ENCODE measurements around the gene PRM2. TPM values are rescaled to one million over a fixed set of nuclear protein-coding genes. Genes with fewer than 3 reads are reported as not detected.

Gene PRM2
- total RNA-seq, 6 experiments from 2014 or later, result not detected

GRCh38 chr16:11235703-11235991, 40.6 kb downstream of the PRM2 start:
- no peak for DNase-seq
- H3K4me3 Mint-ChIP-seq, result no peak overlapping the region
- no peak overlapping the region for H3K27ac Mint-ChIP-seq
- no peaks in the 10 kb centered on the region for H3K36me3 Mint-ChIP-seq (ENCODE audit: low read depth)
- TF ChIP-seq, protein P1, sequence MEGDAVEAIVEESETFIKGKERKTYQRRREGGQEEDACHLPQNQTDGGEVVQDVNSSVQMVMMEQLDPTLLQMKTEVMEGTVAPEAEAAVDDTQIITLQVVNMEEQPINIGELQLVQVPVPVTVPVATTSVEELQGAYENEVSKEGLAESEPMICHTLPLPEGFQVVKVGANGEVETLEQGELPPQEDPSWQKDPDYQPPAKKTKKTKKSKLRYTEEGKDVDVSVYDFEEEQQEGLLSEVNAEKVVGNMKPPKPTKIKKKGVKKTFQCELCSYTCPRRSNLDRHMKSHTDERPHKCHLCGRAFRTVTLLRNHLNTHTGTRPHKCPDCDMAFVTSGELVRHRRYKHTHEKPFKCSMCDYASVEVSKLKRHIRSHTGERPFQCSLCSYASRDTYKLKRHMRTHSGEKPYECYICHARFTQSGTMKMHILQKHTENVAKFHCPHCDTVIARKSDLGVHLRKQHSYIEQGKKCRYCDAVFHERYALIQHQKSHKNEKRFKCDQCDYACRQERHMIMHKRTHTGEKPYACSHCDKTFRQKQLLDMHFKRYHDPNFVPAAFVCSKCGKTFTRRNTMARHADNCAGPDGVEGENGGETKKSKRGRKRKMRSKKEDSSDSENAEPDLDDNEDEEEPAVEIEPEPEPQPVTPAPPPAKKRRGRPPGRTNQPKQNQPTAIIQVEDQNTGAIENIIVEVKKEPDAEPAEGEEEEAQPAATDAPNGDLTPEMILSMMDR (IDR thresholded peaks at IDR 0.05), result no peak; the same call in 1 of the 2 replicates
- peaks cover 29% of the 10 kb centered on the region for H3K4me1 Mint-ChIP-seq (ENCODE audit: low read depth)
- H3K27me3 Mint-ChIP-seq (ENCODE audit: insufficient read depth), result peaks cover 3% of the 10 kb centered on the region; the same call in 1 of the 2 replicates
- no peaks in the 10 kb centered on the region for H3K9me3 Mint-ChIP-seq

- TF ChIP-seq, protein P1 (IDR thresholded peaks at IDR 0.05), result 0 out of 2 replicates have a peak, but pooled peaks have one; percentile 8
- DNase-seq, result no peak
- H3K4me3 Mint-ChIP-seq, result no peak overlapping the region
- H3K27me3 Mint-ChIP-seq (ENCODE audit: insufficient read depth), result peaks cover 2% of the 10 kb centered on the region; the same call in 1 of the 2 replicates
- no peaks in the 10 kb centered on the region for H3K36me3 Mint-ChIP-seq (ENCODE audit: low read depth)
- H3K27ac Mint-ChIP-seq, result peak overlapping the region; percentile 22; the same call in 1 of the 2 replicates
- H3K4me1 Mint-ChIP-seq (ENCODE audit: low read depth), result peaks cover 29% of the 10 kb centered on the region
- no peaks in the 10 kb centered on the region for H3K9me3 Mint-ChIP-seq
These were observed 41.2 kb downstream of the PRM2 start for GRCh38 chr16:11234884-11235702.

DNA sequence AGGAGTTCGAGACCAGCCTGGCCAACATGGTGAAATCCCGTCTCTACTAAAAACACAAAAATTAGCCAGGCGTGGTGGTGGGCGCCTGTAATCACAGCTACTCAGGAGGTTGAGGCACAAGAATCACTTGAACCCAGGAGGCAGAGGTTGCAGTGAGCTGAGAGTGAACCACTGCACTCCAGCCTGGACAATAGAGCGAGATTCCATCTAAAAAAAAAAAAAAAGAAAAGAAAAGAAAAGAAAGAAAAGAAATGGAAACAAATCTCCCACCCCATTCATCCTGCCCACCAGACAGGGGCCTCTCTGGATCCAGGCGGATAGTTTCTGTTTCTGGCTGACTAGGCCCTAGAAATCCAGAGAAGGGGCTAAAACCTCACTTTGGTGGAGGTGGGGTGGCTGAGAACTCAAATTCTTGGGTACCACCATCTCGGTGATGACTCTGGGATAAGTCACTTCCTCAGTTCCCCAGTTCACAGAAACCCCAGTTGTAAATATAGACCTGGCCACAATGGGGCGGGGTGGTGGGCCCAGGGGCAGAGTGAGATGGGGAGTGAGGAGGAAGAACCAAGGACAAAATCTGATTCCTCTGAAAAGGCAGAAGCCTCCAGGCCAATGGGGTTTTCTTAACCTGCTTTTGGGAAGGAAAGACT, 42.4 kb downstream of the PRM2 start:
- Mint-ChIP-seq H3K4me1 (ENCODE audit: low read depth) (peaks cover 29% of the 10 kb centered on the region), H3K9me3 (no peaks in the 10 kb centered on the region), H3K36me3 (ENCODE audit: low read depth) (no peaks in the 10 kb centered on the region), H3K27ac (peak overlapping the region; percentile 31), H3K4me3 (no peak overlapping the region), H3K27me3 (ENCODE audit: insufficient read depth) (peaks cover 2% of the 10 kb centered on the region; the same call in 1 of the 2 replicates)
- DNase-seq, result no peak
- TF ChIP-seq, protein P1 (IDR thresholded peaks at IDR 0.05), result peak; percentile 26; the same call in 1 of the 2 replicates

- no peaks in the 10 kb centered on the region for H3K36me3 Mint-ChIP-seq (ENCODE audit: low read depth)
- H3K4me3 Mint-ChIP-seq, result no peak overlapping the region
- H3K27me3 Mint-ChIP-seq (ENCODE audit: insufficient read depth), result peaks cover 2% of the 10 kb centered on the region; the same call in 1 of the 2 replicates
- TF ChIP-seq, protein P1 (IDR thresholded peaks at IDR 0.05), result no peak
- no peak overlapping the region for H3K27ac Mint-ChIP-seq
- H3K9me3 Mint-ChIP-seq, result no peaks in the 10 kb centered on the region
- DNase-seq, result no peak
- H3K4me1 Mint-ChIP-seq (ENCODE audit: low read depth), result peaks cover 29% of the 10 kb centered on the region
These were observed 43.2 kb downstream of the PRM2 start for GRCh38 chr16:11232852-11233726.

DNA sequence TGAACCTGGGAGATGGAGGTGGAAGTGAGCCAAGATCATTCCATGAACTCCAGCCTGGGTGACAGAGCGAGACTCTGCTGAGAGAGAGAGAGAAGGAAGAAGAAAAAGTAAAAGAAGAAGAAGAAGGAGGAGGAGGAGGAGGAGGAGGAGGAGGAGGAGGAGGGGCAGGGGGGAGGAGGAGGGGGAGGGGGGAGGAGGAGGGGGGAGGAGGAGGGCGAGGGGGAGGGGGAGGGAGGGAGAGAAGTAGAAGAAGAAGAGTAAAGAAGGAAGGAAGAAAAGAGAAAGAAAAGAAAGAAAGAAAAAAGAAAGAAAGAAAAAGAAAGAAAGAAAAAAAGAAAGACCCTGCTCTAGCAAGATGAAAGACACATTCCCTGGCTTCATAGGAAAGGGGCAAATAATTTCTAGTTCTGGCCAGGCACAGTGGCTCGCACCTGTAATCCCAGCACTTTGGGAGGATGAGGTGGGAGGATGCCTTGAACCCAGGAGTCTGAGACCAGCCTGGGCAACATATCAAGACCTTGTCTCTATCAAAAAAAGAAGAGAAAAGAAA, 43.9 kb downstream of the PRM2 start:
- no peaks in the 10 kb centered on the region for H3K36me3 Mint-ChIP-seq (ENCODE audit: low read depth)
- no peak for DNase-seq
- no peaks in the 10 kb centered on the region for H3K9me3 Mint-ChIP-seq
- peaks cover 29% of the 10 kb centered on the region for H3K4me1 Mint-ChIP-seq (ENCODE audit: low read depth)
- peaks cover 2% of the 10 kb centered on the region; the same call in 1 of the 2 replicates for H3K27me3 Mint-ChIP-seq (ENCODE audit: insufficient read depth)
- no peak overlapping the region for H3K4me3 Mint-ChIP-seq
- TF ChIP-seq, protein P1 (IDR thresholded peaks at IDR 0.05), result no peak
- H3K27ac Mint-ChIP-seq, result no peak overlapping the region
